ENCODE results near the gene KYAT1.
"Not testable (repeated sequence)": the region's sequence is repeated elsewhere in the genome, so short reads cannot be mapped to it uniquely, and the experiment has no call there.

KYAT1 gene

GRCh38 chr9:128809831-128810230 lies 71.9 kb downstream of the KYAT1 start:
- no peak for DNase-seq

- no peak for DNase-seq
Measured at GRCh38 chr9:128809036-128809599, 72.6 kb downstream of the KYAT1 start.

GRCh38 chr9:128808543-128808942 lies 73.2 kb downstream of the KYAT1 start:
- DNase-seq, result no peak

- DNase-seq, result no peak
Measured at GRCh38 chr9:128807827-128808226, 73.9 kb downstream of the KYAT1 start.

- no peak for DNase-seq
Measured at GRCh38 chr9:128805661-128806060, 76.1 kb downstream of the KYAT1 start.

GRCh38 chr9:128802482-128802881 lies 79.3 kb downstream of the KYAT1 start:
- no peak for DNase-seq

- no peak for DNase-seq
Measured at GRCh38 chr9:128800061-128800460, 81.7 kb downstream of the KYAT1 start.

GRCh38 chr9:128798896-128799295 lies 82.9 kb downstream of the KYAT1 start:
- no peak for DNase-seq

- DNase-seq, result not testable (repeated sequence)
Measured at GRCh38 chr9:128794961-128795360, 86.8 kb downstream of the KYAT1 start.

GRCh38 chr9:128792978-128793686 lies 88.6 kb downstream of the KYAT1 start:
- no peak for DNase-seq

- DNase-seq, result no peak
Measured at GRCh38 chr9:128792134-128792533, 89.6 kb downstream of the KYAT1 start.

- no peak for DNase-seq
Measured at GRCh38 chr9:128790536-128790935, 91.2 kb downstream of the KYAT1 start.

- no peak for DNase-seq
Measured at GRCh38 chr9:128788445-128788844, 93.3 kb downstream of the KYAT1 start.

GRCh38 chr9:128787659-128788058 lies 94.1 kb downstream of the KYAT1 start:
- no peak for DNase-seq

- peak; percentile 41 for DNase-seq
Measured at GRCh38 chr9:128786681-128787601, 94.8 kb downstream of the KYAT1 start, which contains the start of gene TBC1D13. Gene TBC1D13, plus strand, starts transcription at chr9:128787253. Its CDS starts 101 bp downstream, at chr9:128787354.

GRCh38 chr9:128785427-128785826 lies 96.3 kb downstream of the KYAT1 start:
- no peak for DNase-seq

Data from SHP77 treated with DMSO at 0.1 percent for 48 hours (cell line).